Kidney (tissue), 14 donors: Measurements from ENCODE around the gene ZNF814. TPM values are rescaled to one million over a fixed set of nuclear protein-coding genes. Genes with fewer than 3 reads are reported as not detected.
"Not testable (repeated sequence)": the region's sequence is repeated elsewhere in the genome, so short reads cannot be mapped to it uniquely, and the experiment has no call there.

ENCODE experiments used
- DNase-seq, 5 donors: peaks; one replicate each; pipeline ENCODE4 v3.0.0-alpha.2; 2013 to 2020
- FAIRE-seq: peaks from 2 replicates; lab custom pipeline; 2012; peaks lifted over from hg19 to GRCh38; lab: Jason Lieb, UNC
- H3K27ac ChIP-seq, 2 donors: one replicate each; pipeline ENCODE4 v1.7.0; 2013; ENCODE audit warnings: low read depth in 2 of 2, low read length in 2 of 2, inconsistent platforms in 1 of 2
- H3K27me3 ChIP-seq: one replicate; pipeline ENCODE4 v1.7.1; 2013; ENCODE audit warnings: low read length, inconsistent platforms; ENCODE audit not compliant: control insufficient read depth, insufficient read depth
- H3K36me3 ChIP-seq, 3 donors: one replicate each; pipeline versions ENCODE4 v1.7.0 to v1.7.1; 2013; ENCODE audit warnings: low read length in 3 of 3, control low read depth in 1 of 3, inconsistent platforms in 1 of 3; ENCODE audit not compliant: insufficient read depth in 3 of 3, control insufficient read depth in 2 of 3
- H3K4me1 ChIP-seq, 3 donors: one replicate each; pipeline versions ENCODE4 v1.7.0 to v1.7.1; 2013; ENCODE audit warnings: low read length in 3 of 3, inconsistent platforms in 1 of 3, low read depth in 1 of 3; ENCODE audit not compliant: control insufficient read depth in 2 of 3, insufficient read depth in 2 of 3
- H3K4me3 ChIP-seq, 3 donors: one replicate each; pipeline versions ENCODE4 v1.7.0 to v1.8.1; 2013; ENCODE audit warnings: low read length in 3 of 3, control low read depth in 1 of 3, inconsistent platforms in 1 of 3
- H3K9ac ChIP-seq, 3 donors: one replicate each; pipeline versions ENCODE4 v1.7.0 to v1.7.1; 2013; ENCODE audit warnings: low read length in 3 of 3, control low read depth in 1 of 3, inconsistent platforms in 1 of 3
- H3K9me3 ChIP-seq, 3 donors: one replicate each; pipeline versions ENCODE4 v1.7.0 to v1.7.1; 2013; ENCODE audit warnings: low read length in 3 of 3, control low read depth in 1 of 3, inconsistent platforms in 1 of 3; ENCODE audit not compliant: control insufficient read depth in 2 of 3, insufficient read depth in 1 of 3
- intact Hi-C: fragments of 100-400 bp; cut with DNase I; formaldehyde crosslinking; loops from one replicate; pipeline ENCODE4 v1.11.1; 2022
- polyA plus RNA-seq: library from polyadenylated mRNA; stranded (reverse); fragments of 350-450 nt; fragmentation: Illumina TruSeq; extraction: RNeasy Lipid Tissue Mini Kit (QIAGEN cat#74804); gene quantifications from one replicate; pipeline ENCODE4 v1.2.3, GENCODE V29; 2014; ENCODE audit warnings: low read depth, low replicate concordance; ENCODE audit not compliant: insufficient read depth
- total RNA-seq: library from RNA; stranded (reverse); fragmentation: NEBNext Ultra II Directional; extraction: Animal tissue kit (Norgen Biotek cat#: 25700); gene quantifications from one replicate; pipeline ENCODE4 v1.2.1, GENCODE V29; 2021
- TF ChIP-seq, protein P1 (sequence below): IDR thresholded peaks from 3 replicates; pipeline ENCODE4 v1.5.1; 2012; ENCODE audit warnings: mild to moderate bottlenecking, moderate library complexity, borderline replicate concordance; ENCODE audit not compliant: insufficient read depth; ENCODE audit errors: extremely low read depth
- donor health status: control.
- donor health status: control.
- donor health status: control.
- donor health status: control.
- donor health status: control.
- donor health status: DM: yes; HTN: yes; CAD: no.
- donor health status: Normal renal cell carcinoma (clear cell type).

Gene ZNF814
- total and polyA plus RNA-seq, 2 donors from 2014 or later = 26.7 to 27.7 TPM

DNA sequence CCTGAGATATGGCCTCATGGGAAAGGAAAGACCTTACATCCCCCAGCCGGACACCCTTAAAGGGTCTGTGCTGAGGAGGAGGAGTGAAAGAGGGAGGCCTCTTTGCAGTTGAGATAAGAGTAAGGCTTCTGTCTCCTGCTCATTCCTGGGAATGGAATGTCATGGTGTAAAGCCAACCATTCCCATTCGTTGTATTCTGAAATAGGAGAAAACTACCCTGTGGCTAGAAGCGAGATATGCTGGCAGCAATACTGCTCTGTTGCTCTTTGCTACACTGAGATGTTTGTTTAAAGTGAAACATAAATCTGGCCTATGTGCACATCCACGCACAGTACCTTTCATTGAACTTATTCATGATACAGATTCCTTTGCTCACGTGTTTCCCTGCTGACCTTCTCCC lies 59.5 kb downstream of the ZNF814 start:
- Histone ChIP-seq H3K27ac (no peak overlapping the region), H3K9me3 (no peaks in the 10 kb centered on the region), H3K9ac (no peak overlapping the region), H3K27me3 (no peaks in the 10 kb centered on the region), H3K4me1 (peaks cover 0 to 3% (median 0%) of the 10 kb centered on the region in 3 donors), H3K36me3 (no peaks in the 10 kb centered on the region), H3K4me3 (no peak overlapping the region)
- intact Hi-C loops = no loop called here
- FAIRE-seq (no peak), DNase-seq (peak in 1 of 5 donors; percentile 37)
- TF ChIP-seq, protein P1, sequence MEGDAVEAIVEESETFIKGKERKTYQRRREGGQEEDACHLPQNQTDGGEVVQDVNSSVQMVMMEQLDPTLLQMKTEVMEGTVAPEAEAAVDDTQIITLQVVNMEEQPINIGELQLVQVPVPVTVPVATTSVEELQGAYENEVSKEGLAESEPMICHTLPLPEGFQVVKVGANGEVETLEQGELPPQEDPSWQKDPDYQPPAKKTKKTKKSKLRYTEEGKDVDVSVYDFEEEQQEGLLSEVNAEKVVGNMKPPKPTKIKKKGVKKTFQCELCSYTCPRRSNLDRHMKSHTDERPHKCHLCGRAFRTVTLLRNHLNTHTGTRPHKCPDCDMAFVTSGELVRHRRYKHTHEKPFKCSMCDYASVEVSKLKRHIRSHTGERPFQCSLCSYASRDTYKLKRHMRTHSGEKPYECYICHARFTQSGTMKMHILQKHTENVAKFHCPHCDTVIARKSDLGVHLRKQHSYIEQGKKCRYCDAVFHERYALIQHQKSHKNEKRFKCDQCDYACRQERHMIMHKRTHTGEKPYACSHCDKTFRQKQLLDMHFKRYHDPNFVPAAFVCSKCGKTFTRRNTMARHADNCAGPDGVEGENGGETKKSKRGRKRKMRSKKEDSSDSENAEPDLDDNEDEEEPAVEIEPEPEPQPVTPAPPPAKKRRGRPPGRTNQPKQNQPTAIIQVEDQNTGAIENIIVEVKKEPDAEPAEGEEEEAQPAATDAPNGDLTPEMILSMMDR = no peak

DNA sequence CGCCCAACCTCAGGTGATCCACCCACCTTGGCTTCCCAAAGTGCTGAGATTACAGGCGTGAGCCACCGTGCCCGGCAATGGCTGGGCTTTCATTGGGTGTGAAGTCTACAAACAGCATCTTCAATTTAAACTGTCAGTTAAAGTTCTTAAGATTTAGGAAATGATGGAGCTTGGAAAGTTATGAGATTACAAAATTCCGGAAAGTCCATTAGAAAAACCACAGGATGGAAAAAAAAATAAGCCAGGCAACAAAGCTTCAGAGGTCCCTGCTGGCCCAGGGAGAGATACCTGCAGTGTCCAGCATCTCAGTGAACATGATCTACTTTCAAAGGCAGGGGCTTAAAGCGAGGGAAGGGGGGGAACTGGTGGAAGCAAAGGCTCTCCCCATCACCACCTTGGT lies 63.3 kb downstream of the ZNF814 start:
- intact Hi-C loops = no loop called here
- Histone ChIP-seq H3K4me1 (peaks cover 0 to 6% (median 3%) of the 10 kb centered on the region in 3 donors), H3K36me3 (no peaks in the 10 kb centered on the region), H3K9me3 (no peaks in the 10 kb centered on the region), H3K27me3 (no peaks in the 10 kb centered on the region), H3K4me3 (no peak overlapping the region), H3K27ac (no peak overlapping the region), H3K9ac (no peak overlapping the region)
- FAIRE-seq = no peak
- DNase-seq = no peak
- TF ChIP-seq, protein P1 = no peak

DNA sequence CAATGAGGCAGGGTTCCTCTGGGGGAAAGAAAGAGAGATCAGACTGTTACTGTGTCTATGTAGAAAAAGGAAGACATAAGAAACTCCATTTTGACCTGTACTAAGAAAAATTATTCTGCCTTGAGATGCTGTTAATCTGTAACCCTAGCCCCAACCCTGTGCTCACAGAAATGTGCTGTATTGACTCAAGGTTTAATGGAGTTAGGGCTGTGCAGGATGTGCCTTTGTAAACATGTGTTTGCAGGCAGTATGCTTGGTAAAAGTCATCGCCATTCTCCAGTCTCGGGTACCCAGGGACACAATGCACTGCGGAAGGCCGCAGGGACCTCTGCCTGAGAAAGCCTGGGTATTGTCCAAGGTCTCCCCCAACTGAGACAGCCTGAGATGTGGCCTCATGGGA lies 65.2 kb downstream of the ZNF814 start:
- DNase-seq, H3K9me3 ChIP-seq, H3K36me3 ChIP-seq, FAIRE-seq, intact Hi-C loops, H3K9ac ChIP-seq, H3K4me3 ChIP-seq, H3K4me1 ChIP-seq, H3K27ac ChIP-seq, H3K27me3 ChIP-seq: not testable (repeated sequence)

DNA sequence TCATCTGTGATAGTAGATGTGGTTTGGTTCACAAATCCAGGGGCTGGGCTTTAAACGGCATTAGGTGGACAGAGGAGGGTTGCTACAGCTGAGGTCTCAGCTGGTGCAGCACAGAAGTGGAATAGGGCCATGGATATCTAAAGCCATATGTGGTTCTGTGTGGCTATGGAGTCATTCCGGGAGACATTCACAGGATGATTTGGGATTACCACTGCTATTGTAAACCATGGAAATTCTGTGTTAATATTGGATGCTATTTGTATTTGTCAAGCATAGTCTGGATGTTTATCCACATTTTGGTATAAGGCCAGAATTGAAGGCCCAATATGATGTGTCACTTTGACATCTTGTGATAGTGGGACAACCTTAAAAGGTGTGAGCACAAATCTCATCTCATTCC lies 65.7 kb downstream of the ZNF814 start:
- H3K27ac ChIP-seq, intact Hi-C loops, H3K4me3 ChIP-seq, H3K9me3 ChIP-seq, H3K4me1 ChIP-seq, H3K27me3 ChIP-seq, H3K9ac ChIP-seq, H3K36me3 ChIP-seq, FAIRE-seq, DNase-seq: not testable (repeated sequence)

DNA sequence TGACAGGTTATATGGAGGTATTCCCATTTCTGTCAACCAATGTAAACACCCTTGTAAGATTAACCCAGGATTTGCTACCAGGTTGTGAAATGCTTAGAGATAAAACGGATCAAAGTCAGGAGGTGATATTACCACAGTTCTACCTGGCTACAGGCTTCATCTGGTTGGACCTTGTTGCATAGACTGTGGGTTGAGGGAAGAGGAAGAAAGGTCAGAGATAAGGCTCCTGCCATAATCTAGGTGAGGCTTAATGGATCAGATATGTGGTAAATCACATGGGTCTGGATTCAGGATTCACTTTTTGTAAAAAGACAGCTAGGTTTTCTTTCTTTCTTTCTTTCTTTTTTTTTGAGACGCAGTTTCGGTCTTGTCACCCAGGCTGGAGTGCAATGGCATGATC lies 67.3 kb downstream of the ZNF814 start:
- DNase-seq = not testable (repeated sequence)

DNA sequence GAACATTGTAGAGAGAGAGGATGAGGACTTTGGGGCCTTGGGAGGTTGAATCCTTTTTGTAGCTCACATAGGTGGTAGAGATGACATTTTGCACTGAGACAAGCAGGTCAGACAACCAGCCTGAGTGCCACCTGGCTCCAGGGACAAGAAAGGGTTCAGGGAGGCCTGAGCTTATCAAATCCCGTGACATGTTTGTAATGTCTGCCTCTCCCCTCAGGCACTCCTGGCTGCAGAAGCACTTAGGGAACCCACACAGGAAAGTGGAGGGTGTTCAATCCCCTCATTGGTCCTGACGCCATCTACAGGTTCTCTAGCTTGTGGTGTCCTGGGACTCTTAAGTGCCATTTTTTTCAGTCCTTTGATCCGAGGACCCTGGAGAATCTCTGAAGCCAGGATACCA lies 67.7 kb downstream of the ZNF814 start:
- H3K9ac ChIP-seq, H3K27ac ChIP-seq, FAIRE-seq, H3K27me3 ChIP-seq, H3K4me1 ChIP-seq, DNase-seq, H3K4me3 ChIP-seq, H3K36me3 ChIP-seq, intact Hi-C loops, H3K9me3 ChIP-seq: not testable (repeated sequence)

More for the DNA sequence above, 67.3 kb downstream of the ZNF814 start:
- H3K4me3 ChIP-seq, H3K9me3 ChIP-seq, H3K27me3 ChIP-seq, FAIRE-seq, H3K36me3 ChIP-seq, H3K9ac ChIP-seq, H3K27ac ChIP-seq, H3K4me1 ChIP-seq, intact Hi-C loops: not testable (repeated sequence)
